IMR-90 (cell line): ENCODE results near the gene DPP10. TPM values are rescaled to one million over a fixed set of nuclear protein-coding genes. Genes with fewer than 3 reads are reported as not detected.
A peak's percentile ranks its signal among the peaks of the same experiment; 100 is the strongest.

Source experiments
- ATAC-seq: fragments of 200-7000 bp; cut with Tn5 transposase; 2 replicates; pipeline ENCODE4 v1.9.1; 2020; ENCODE audit warnings: low read depth, mild to moderate bottlenecking, moderate library complexity
- BruUV-seq: library from RNA; stranded (reverse); fragments of 400-500 nt; replicated peaks from 2 replicates; lab custom pipeline; 2021; lab: Mats Ljungman, UMichigan
- CTCF ChIA-PET: fragments of 300-600 bp; formaldehyde crosslinking; extraction: SDS; loops from one replicate; lab custom pipeline; 2021; ENCODE audit warnings: antibody characterized with exemption; lab: Yijun Ruan, JAX
- POLR2A ChIA-PET: fragments of 300-600 bp; sonication (Branson Sonifier 250); formaldehyde crosslinking; loops from one replicate; lab custom pipeline; 2022; ENCODE audit warnings: antibody characterized with exemption; ENCODE audit not compliant: unreplicated experiment; lab: Charles Lee
- DNase-seq: peaks from one replicate; pipeline ENCODE4 v3.0.0; 2013
- H2AFZ ChIP-seq: replicated peaks from 2 replicates; pipeline ENCODE3; 2013; ENCODE audit warnings: low read length, mild to moderate bottlenecking; ENCODE audit not compliant: poor library complexity
- H2AK5ac ChIP-seq: 2 replicates; pipeline ENCODE4 v1.6.1; 2013; ENCODE audit warnings: low read depth, low read length, inconsistent platforms
- H2AK9ac ChIP-seq: replicated peaks from 2 replicates; pipeline ENCODE3; 2013; ENCODE audit warnings: mild to moderate bottlenecking, low read depth, low read length, moderate library complexity; ENCODE audit not compliant: poor library complexity
- H2BK120ac ChIP-seq: 2 replicates; pipeline ENCODE4 v1.6.1; 2013; ENCODE audit warnings: low read depth, low read length, inconsistent platforms
- H2BK15ac ChIP-seq: 3 replicates; pipeline ENCODE4 v1.6.1; 2013; ENCODE audit warnings: low read depth, low read length, inconsistent platforms
- H2BK20ac ChIP-seq: 2 replicates; pipeline ENCODE4 v1.6.1; 2013; ENCODE audit warnings: low read depth, mild to moderate bottlenecking, inconsistent platforms, low read length, moderate library complexity
- H2BK5ac ChIP-seq: 2 replicates; pipeline ENCODE4 v1.6.1; 2013; ENCODE audit warnings: mild to moderate bottlenecking, low read depth, low read length, inconsistent platforms; ENCODE audit not compliant: poor library complexity, severe bottlenecking
- H3K14ac ChIP-seq: replicated peaks from 2 replicates; pipeline ENCODE4 v1.6.1; 2013; ENCODE audit warnings: low read depth, low read length, inconsistent platforms
- H3K18ac ChIP-seq: 2 replicates; pipeline ENCODE4 v1.6.1; 2013; ENCODE audit warnings: low read depth, low read length, control low read depth
- H3K23ac ChIP-seq: 2 replicates; pipeline ENCODE4 v1.6.1; 2013; ENCODE audit warnings: low read depth, low read length, inconsistent platforms
- H3K27ac ChIP-seq: 2 replicates; pipeline ENCODE4 v1.5.1; 2013; ENCODE audit warnings: mild to moderate bottlenecking, control low read depth, low read length; ENCODE audit not compliant: insufficient read depth
- H3K27me3 ChIP-seq: 2 replicates; pipeline ENCODE4 v1.6.1; 2013; ENCODE audit warnings: low read length; ENCODE audit not compliant: control insufficient read depth, insufficient read depth
- H3K36me3 ChIP-seq: 2 replicates; pipeline ENCODE4 v1.6.1; 2013; ENCODE audit warnings: low read length, mixed read lengths; ENCODE audit not compliant: control insufficient read depth, insufficient read depth
- H3K4ac ChIP-seq: 2 replicates; pipeline ENCODE4 v1.6.1; 2013; ENCODE audit warnings: low read depth, low read length, inconsistent platforms
- H3K4me1 ChIP-seq: 2 replicates; pipeline ENCODE4 v1.6.1; 2013; ENCODE audit warnings: low read length, mixed read lengths; ENCODE audit not compliant: control insufficient read depth, insufficient read depth
- H3K4me2 ChIP-seq: 2 replicates; pipeline ENCODE4 v1.6.1; 2013; ENCODE audit warnings: low read depth, mild to moderate bottlenecking, control low read depth, low read length, moderate library complexity
- H3K4me3 ChIP-seq: 2 replicates; pipeline ENCODE4 v1.5.1; 2013; ENCODE audit warnings: low read depth, mild to moderate bottlenecking, control low read depth, low read length, moderate library complexity; ENCODE audit not compliant: insufficient read depth
- H3K56ac ChIP-seq: 2 replicates; pipeline ENCODE4 v1.6.1; 2013; ENCODE audit warnings: low read length, inconsistent platforms; ENCODE audit not compliant: insufficient read depth; ENCODE audit errors: extremely low read depth
- H3K79me1 ChIP-seq, 2 experiments: 2 replicates each; pipeline ENCODE4 v1.6.1; 2013; ENCODE audit warnings: low read length in 2 of 2, inconsistent platforms in 1 of 2, low read depth in 1 of 2
- H3K9ac ChIP-seq: 2 replicates; pipeline ENCODE4 v1.6.1; 2013; ENCODE audit warnings: low read depth, low read length, control low read depth
- H3K9me1 ChIP-seq: 2 replicates; pipeline ENCODE4 v1.6.1; 2013; ENCODE audit warnings: low read length, inconsistent platforms; ENCODE audit not compliant: insufficient read depth
- H3K9me3 ChIP-seq: 2 replicates; pipeline ENCODE4 v1.6.1; 2013; ENCODE audit warnings: low read length; ENCODE audit not compliant: control insufficient read depth, insufficient read depth
- H4K20me1 ChIP-seq: 2 replicates; pipeline ENCODE4 v1.6.1; 2013; ENCODE audit warnings: low read length, inconsistent platforms; ENCODE audit not compliant: insufficient read depth
- H4K5ac ChIP-seq: 2 replicates; pipeline ENCODE4 v1.6.1; 2013; ENCODE audit warnings: mild to moderate bottlenecking, low read depth, low read length, control low read depth
- H4K8ac ChIP-seq, 2 experiments: 2 replicates each; pipeline ENCODE4 v1.6.1; 2013; ENCODE audit warnings: low read depth in 2 of 2, low read length in 2 of 2, control low read depth in 1 of 2, inconsistent platforms in 1 of 2
- H4K91ac ChIP-seq: 2 replicates; pipeline ENCODE4 v1.6.1; 2013; ENCODE audit warnings: low read depth, low read length, inconsistent platforms; ENCODE audit not compliant: insufficient read depth
- BHLHE40 ChIP-seq: fragments of 150-350 bp; IDR thresholded peaks from 2 replicates; pipeline ENCODE4 v1.6.1; 2016; ENCODE audit warnings: mild to moderate bottlenecking, low read depth, low read length
- CHD1 ChIP-seq: IDR thresholded peaks from 2 replicates; pipeline ENCODE4 v1.6.1; 2012; ENCODE audit warnings: low read depth, low read length, improper control_type of control experiment
- CTCF ChIP-seq: conservative IDR thresholded peaks from 2 replicates; pipeline ENCODE4 v1.5.1; 2012; ENCODE audit warnings: mild to moderate bottlenecking, low read depth, low read length, improper control_type of control experiment
- ELK1 ChIP-seq: fragments of 150-350 bp; IDR thresholded peaks from 2 replicates; pipeline ENCODE4 v1.6.1; 2016; ENCODE audit warnings: low read depth, mild to moderate bottlenecking, low read length, moderate library complexity, borderline replicate concordance
- FOS ChIP-seq: fragments of 150-350 bp; IDR thresholded peaks from 2 replicates; pipeline ENCODE4 v1.6.1; 2016; ENCODE audit warnings: low read depth, low read length
- MAFK ChIP-seq: IDR thresholded peaks from 2 replicates; pipeline ENCODE4 v1.6.1; 2012; ENCODE audit warnings: low read depth, low read length, improper control_type of control experiment
- MAZ ChIP-seq: IDR thresholded peaks from 2 replicates; pipeline ENCODE4 v1.6.1; 2012; ENCODE audit warnings: low read depth, mild to moderate bottlenecking, low read length, improper control_type of control experiment, moderate library complexity, borderline replicate concordance
- MXI1 ChIP-seq: IDR thresholded peaks from 2 replicates; pipeline ENCODE4 v1.6.1; 2012; ENCODE audit warnings: low read depth, mild to moderate bottlenecking, low read length, moderate library complexity, borderline replicate concordance
- RAD21 ChIP-seq: IDR thresholded peaks from 2 replicates; pipeline ENCODE4 v1.6.1; 2012; ENCODE audit warnings: low read length, improper control_type of control experiment
- RFX5 ChIP-seq: IDR thresholded peaks from 2 replicates; pipeline ENCODE4 v1.8.0; 2012; ENCODE audit warnings: low read depth, mild to moderate bottlenecking, low read length, moderate library complexity
- WGBS, 2 experiments: methylation state at CpG; one replicate each; pipeline versions ENCODE4 v1.1.5 to v1.1.7; 2013; ENCODE audit warnings: missing lambda C conversion rate in 2 of 2; ENCODE audit not compliant: insufficient read length in 1 of 2; ENCODE audit errors: extremely low coverage in 2 of 2; 5-methylcytosine and 5-hydroxymethylcytosine counted together
- dilution Hi-C: fragments of 300-500 bp; cut with HindIII; formaldehyde crosslinking; loops from one replicate; pipeline ENCODE4 v1.14.3; 2018; ENCODE audit warnings: low sequenced_read_pairs; ENCODE audit not compliant: unreplicated experiment
- in situ Hi-C: fragments of 300-500 bp; cut with MboI; formaldehyde crosslinking; loops from 3 replicates; pipeline ENCODE4 v1.14.3; 2019; ENCODE audit warnings: low sequenced_read_pairs, inconsistent platforms, mixed read lengths
- intact Hi-C: fragments of 100-400 bp; cut with micrococcal nuclease; formaldehyde crosslinking; loops from 2 replicates; pipeline ENCODE4 v1.10.0; 2022
- polyA plus RNA-seq, 3 experiments: library from polyadenylated mRNA; depleted of rRNA; stranded (reverse); fragments of >200 nt; gene quantifications; 2 replicates each; pipeline ENCODE4 v1.2.3, GENCODE V29; 2012; ENCODE audit warnings: low replicate concordance in 1 of 3
- total RNA-seq: library from RNA; depleted of rRNA; stranded (reverse); fragments of >200 nt; gene quantifications from 2 replicates; pipeline ENCODE4 v1.2.3, GENCODE V29; 2012

The DPP10 gene
- total and polyA plus RNA-seq, 2 of the 4 experiments (the other 2 are of a cell fraction) = not detected

- in situ Hi-C loops (no loop called here), intact Hi-C loops (no loop called here)
Measured at GRCh38 chr2:115160531-115161080, 718.2 kb downstream of the DPP10 start.

More at GRCh38 chr2:115160531-115161080, 718.2 kb downstream of the DPP10 start:
- Histone ChIP-seq H2BK5ac (no peak overlapping the region), H3K4me1 (no peaks in the 10 kb centered on the region), H4K20me1 (no peaks in the 10 kb centered on the region), H4K5ac (no peak overlapping the region), H3K9me3 (no peaks in the 10 kb centered on the region), H4K91ac (no peak overlapping the region), H3K79me1 (no peaks in the 10 kb centered on the region), H3K4me2 (no peak overlapping the region), H3K4ac (no peak overlapping the region), H3K14ac (no peak overlapping the region), H3K23ac (no peak overlapping the region), H2BK20ac (no peak overlapping the region), H2AK5ac (no peak overlapping the region), H3K56ac (no peak overlapping the region), H2AK9ac (peak overlapping the region; percentile 55), H2BK15ac (no peak overlapping the region), H3K18ac (no peak overlapping the region), H4K8ac (no peak overlapping the region), H2BK120ac (no peak overlapping the region), H3K27ac (no peak overlapping the region), H3K36me3 (no peaks in the 10 kb centered on the region), H2AFZ (no peak overlapping the region), H3K9me1 (no peaks in the 10 kb centered on the region), H3K27me3 (no peaks in the 10 kb centered on the region; the same call in 1 of the 2 replicates), H3K9ac (no peak overlapping the region), H3K4me3 (no peak overlapping the region)
- no peak for DNase-seq
- 75% methylated on average over 2 of the region's 12 CpGs; no CpG with 5 or more reads in 1 of the 2 experiments for whole genome bisulfite sequencing, 2 experiments
- TF ChIP-seq MAFK (no peak), RAD21 (no peak), CHD1 (no peak), ELK1 (no peak), MXI1 (no peak), FOS (no peak), BHLHE40 (no peak), CTCF (no peak), MAZ (no peak), RFX5 (no peak)
- BruUV-seq = no TSS peak
- CTCF ChIA-PET = no interaction called here
- POLR2A ChIA-PET = no interaction called here
- dilution Hi-C loops = no loop called here
- no peak for ATAC-seq
